ENCODE results near the gene HSPA1B.
A peak's percentile ranks its signal among the peaks of the same experiment; 100 is the strongest.
"Not testable (repeated sequence)": the region's sequence is repeated elsewhere in the genome, so short reads cannot be mapped to it uniquely, and the experiment has no call there.

HSPA1B gene

DNA sequence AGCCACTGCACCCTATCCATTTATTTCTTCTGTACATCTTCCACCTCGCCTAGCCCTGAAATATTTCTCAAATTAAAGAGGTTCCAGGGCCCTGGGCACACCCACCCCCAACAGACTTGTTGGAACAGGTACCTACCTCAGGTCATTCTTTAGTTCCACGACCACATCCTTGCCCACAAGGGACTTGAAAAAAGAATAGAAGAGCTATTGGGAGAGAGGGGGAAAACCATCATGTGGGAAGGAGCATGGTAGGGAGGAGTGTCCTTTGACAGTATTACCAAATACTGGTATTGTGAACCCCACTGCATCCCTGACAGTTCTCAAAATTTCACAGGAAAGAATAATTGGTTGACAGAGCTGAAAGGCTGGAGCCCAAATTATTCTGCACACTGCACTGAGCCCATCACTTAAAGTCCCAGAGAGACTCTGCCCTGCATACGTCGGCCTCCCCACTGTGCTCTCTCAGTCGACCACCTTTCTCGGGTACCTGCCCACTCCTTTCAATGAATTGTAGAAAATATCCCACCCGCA is 21.5 kb upstream of the HSPA1B start:
- no peak for DNase-seq (ENCODE audit: low read depth in 1 of 2, low spot score in 1 of 2)
- H3K27me3 ChIP-seq (ENCODE audit: insufficient read depth, poor library complexity, severe bottlenecking) = no peaks in the 10 kb centered on the region
- TF ChIP-seq GABPA (IDR thresholded peaks at IDR 0.05; ENCODE audit: low read depth) (no peak), SPI1 (IDR thresholded peaks at IDR 0.05; ENCODE audit: borderline replicate concordance, low read depth) (no peak), POLR2AphosphoS5 (IDR thresholded peaks at IDR 0.05; ENCODE audit: low read depth) (no peak)
- TF ChIP-seq, protein P1, sequence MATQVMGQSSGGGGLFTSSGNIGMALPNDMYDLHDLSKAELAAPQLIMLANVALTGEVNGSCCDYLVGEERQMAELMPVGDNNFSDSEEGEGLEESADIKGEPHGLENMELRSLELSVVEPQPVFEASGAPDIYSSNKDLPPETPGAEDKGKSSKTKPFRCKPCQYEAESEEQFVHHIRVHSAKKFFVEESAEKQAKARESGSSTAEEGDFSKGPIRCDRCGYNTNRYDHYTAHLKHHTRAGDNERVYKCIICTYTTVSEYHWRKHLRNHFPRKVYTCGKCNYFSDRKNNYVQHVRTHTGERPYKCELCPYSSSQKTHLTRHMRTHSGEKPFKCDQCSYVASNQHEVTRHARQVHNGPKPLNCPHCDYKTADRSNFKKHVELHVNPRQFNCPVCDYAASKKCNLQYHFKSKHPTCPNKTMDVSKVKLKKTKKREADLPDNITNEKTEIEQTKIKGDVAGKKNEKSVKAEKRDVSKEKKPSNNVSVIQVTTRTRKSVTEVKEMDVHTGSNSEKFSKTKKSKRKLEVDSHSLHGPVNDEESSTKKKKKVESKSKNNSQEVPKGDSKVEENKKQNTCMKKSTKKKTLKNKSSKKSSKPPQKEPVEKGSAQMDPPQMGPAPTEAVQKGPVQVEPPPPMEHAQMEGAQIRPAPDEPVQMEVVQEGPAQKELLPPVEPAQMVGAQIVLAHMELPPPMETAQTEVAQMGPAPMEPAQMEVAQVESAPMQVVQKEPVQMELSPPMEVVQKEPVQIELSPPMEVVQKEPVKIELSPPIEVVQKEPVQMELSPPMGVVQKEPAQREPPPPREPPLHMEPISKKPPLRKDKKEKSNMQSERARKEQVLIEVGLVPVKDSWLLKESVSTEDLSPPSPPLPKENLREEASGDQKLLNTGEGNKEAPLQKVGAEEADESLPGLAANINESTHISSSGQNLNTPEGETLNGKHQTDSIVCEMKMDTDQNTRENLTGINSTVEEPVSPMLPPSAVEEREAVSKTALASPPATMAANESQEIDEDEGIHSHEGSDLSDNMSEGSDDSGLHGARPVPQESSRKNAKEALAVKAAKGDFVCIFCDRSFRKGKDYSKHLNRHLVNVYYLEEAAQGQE (IDR thresholded peaks at IDR 0.05; ENCODE audit: insufficient replicate concordance, low read depth) = no peak
- TF ChIP-seq, protein P2, sequence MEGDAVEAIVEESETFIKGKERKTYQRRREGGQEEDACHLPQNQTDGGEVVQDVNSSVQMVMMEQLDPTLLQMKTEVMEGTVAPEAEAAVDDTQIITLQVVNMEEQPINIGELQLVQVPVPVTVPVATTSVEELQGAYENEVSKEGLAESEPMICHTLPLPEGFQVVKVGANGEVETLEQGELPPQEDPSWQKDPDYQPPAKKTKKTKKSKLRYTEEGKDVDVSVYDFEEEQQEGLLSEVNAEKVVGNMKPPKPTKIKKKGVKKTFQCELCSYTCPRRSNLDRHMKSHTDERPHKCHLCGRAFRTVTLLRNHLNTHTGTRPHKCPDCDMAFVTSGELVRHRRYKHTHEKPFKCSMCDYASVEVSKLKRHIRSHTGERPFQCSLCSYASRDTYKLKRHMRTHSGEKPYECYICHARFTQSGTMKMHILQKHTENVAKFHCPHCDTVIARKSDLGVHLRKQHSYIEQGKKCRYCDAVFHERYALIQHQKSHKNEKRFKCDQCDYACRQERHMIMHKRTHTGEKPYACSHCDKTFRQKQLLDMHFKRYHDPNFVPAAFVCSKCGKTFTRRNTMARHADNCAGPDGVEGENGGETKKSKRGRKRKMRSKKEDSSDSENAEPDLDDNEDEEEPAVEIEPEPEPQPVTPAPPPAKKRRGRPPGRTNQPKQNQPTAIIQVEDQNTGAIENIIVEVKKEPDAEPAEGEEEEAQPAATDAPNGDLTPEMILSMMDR (IDR thresholded peaks at IDR 0.05; ENCODE audit: insufficient read depth, low read length) = no peak
- H3K4me3 ChIP-seq (replicated peaks; ENCODE audit: insufficient read depth, low read length) = peak overlapping the region; percentile 75
- peak overlapping the region; percentile 81 for H3K27ac ChIP-seq (replicated peaks)

DNA sequence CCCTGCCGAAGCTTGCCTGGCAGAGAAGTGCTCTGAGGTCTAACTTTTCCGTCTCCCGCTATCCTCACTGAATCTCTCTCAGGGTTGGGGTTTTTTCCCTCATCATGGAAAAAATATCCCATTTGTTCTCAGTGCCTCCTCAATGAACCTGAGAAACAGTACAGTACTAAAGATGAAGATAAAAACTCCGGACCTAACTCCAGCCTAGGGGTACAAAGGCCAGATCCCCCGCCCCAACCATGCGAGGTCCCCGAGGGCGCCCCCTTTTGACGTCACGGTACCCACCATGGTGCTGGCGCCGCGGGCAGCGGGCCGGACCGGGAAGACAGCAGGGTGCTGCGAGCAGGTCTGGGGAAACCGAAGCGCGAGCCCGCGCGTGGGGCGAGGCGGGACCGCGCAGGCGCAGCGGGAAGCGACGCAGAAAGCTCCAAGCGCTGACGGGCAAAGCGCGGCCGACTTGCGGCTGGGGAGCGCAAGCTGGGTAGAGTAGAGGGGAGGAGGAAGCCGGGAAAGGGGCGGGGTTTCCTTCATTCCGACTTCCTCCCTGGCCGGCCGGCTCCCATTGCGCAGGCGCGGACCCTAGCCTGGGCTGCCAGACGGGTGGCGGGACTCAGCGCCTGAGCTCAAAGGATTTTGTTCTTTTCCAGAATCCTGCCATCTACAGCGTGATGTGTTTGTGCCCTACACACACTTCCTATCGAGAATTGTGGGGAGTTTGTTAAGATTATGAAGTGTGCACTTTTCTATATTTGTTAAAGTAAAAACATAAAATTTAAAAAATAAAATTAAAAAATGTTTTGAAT is 20.9 kb upstream of the HSPA1B start, which contains the start of gene LSM2:
TSS of gene LSM2 (minus strand) at position 497 of the 803 bp plus-strand sequence. CDS start at position 288, 209 bp downstream.
- peak within 1 kb of the TSS; percentile 75 for H3K4me3 ChIP-seq (replicated peaks; ENCODE audit: insufficient read depth, low read length)
- H3K27ac ChIP-seq (replicated peaks) = peak within 1 kb of the TSS; percentile 81
- H3K27me3 ChIP-seq (ENCODE audit: insufficient read depth, poor library complexity, severe bottlenecking) = no peaks in the 10 kb centered on the region
- TF ChIP-seq POLR2AphosphoS5 (IDR thresholded peaks at IDR 0.05; ENCODE audit: low read depth) (peak; percentile 80), SPI1 (IDR thresholded peaks at IDR 0.05; ENCODE audit: borderline replicate concordance, low read depth) (peak; percentile 97), GABPA (IDR thresholded peaks at IDR 0.05; ENCODE audit: low read depth) (no peak)
- TF ChIP-seq, protein P1 (IDR thresholded peaks at IDR 0.05; ENCODE audit: insufficient replicate concordance, low read depth) = no peak
- TF ChIP-seq, protein P2 (IDR thresholded peaks at IDR 0.05; ENCODE audit: insufficient read depth, low read length) = no peak
- peak; percentile 96 for DNase-seq (ENCODE audit: low read depth in 1 of 2, low spot score in 1 of 2)

DNA sequence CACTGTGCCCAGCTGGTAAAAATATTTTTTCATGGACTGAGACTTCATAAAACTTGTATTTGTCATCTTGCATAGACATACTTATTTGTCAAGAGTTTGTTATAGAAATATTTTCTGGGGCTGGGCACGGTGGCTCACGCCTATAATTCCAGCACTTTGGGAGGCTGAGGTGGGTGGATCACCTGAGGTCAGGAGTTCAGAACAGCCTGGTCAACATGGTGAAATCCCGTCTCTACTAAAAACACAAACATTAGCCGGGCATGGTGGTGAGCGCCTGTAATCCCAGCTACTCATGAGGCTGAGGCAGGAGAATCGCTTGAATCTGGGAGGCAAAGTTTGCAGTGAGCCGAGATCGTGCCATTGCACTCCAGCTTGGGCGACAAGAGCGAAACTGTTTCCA is 18.9 kb upstream of the HSPA1B start:
- not testable (repeated sequence) for H3K27ac ChIP-seq (replicated peaks); H3K27me3 ChIP-seq (ENCODE audit: insufficient read depth, poor library complexity, severe bottlenecking); DNase-seq (ENCODE audit: low read depth in 1 of 2, low spot score in 1 of 2); H3K4me3 ChIP-seq (replicated peaks; ENCODE audit: insufficient read depth, low read length)

DNA sequence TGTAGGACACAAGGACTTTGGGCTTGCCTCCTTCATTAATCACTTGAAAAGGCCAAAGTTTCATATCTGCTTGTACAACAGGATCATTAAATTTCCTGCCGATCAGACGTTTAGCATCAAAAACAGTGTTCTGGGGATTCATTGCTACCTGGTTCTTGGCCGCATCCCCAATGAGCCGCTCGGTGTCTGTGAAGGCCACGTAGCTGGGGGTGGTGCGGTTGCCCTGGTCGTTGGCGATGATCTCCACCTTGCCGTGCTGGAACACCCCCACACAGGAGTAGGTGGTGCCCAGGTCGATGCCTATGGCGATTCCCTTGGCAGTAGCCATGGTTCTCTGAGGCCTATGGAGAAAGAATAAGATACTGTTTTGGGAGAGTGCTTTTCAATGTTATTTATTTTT is 15.9 kb upstream of the HSPA1B start:
- TF ChIP-seq SPI1 (IDR thresholded peaks at IDR 0.05; ENCODE audit: borderline replicate concordance, low read depth) (no peak), POLR2AphosphoS5 (IDR thresholded peaks at IDR 0.05; ENCODE audit: low read depth) (no peak), GABPA (IDR thresholded peaks at IDR 0.05; ENCODE audit: low read depth) (no peak)
- TF ChIP-seq, protein P1 (IDR thresholded peaks at IDR 0.05; ENCODE audit: insufficient replicate concordance, low read depth) = no peak
- TF ChIP-seq, protein P2 (IDR thresholded peaks at IDR 0.05; ENCODE audit: insufficient read depth, low read length) = no peak
- H3K27ac ChIP-seq (replicated peaks) = no peak overlapping the region
- H3K4me3 ChIP-seq (replicated peaks; ENCODE audit: insufficient read depth, low read length) = no peak overlapping the region
- no peaks in the 10 kb centered on the region for H3K27me3 ChIP-seq (ENCODE audit: insufficient read depth, poor library complexity, severe bottlenecking)
- DNase-seq (ENCODE audit: low read depth in 1 of 2, low spot score in 1 of 2) = no peak
